ENCODE results near the gene SLC12A6.

Gene SLC12A6

DNA sequence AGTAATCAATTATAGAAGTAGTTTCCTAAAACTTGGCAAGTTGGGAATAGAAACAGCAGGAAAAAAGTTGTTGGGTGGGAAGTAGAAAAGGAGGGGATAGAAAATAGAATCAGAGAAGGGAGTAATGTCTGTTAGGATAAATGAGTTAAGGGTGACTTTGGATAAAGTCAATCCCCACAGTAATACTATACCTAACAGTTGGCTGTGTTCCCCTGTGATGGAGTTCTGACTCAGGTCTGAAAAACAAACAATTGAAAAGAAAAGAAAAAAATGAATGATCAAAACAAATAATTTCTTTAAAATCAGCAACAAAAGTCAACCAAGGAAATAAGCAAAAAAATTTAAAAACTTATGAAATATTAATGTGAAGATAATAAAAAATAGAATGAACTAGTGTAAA lies 62.4 kb downstream of the SLC12A6 start (continued):
- TF ChIP-seq, protein P1, sequence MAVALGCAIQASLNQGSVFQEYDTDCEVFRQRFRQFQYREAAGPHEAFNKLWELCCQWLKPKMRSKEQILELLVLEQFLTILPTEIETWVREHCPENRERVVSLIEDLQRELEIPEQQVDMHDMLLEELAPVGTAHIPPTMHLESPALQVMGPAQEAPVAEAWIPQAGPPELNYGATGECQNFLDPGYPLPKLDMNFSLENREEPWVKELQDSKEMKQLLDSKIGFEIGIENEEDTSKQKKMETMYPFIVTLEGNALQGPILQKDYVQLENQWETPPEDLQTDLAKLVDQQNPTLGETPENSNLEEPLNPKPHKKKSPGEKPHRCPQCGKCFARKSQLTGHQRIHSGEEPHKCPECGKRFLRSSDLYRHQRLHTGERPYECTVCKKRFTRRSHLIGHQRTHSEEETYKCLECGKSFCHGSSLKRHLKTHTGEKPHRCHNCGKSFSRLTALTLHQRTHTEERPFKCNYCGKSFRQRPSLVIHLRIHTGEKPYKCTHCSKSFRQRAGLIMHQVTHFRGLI (tag by site-specific recombination; IDR thresholded peaks at IDR 0.05): no peak

DNA sequence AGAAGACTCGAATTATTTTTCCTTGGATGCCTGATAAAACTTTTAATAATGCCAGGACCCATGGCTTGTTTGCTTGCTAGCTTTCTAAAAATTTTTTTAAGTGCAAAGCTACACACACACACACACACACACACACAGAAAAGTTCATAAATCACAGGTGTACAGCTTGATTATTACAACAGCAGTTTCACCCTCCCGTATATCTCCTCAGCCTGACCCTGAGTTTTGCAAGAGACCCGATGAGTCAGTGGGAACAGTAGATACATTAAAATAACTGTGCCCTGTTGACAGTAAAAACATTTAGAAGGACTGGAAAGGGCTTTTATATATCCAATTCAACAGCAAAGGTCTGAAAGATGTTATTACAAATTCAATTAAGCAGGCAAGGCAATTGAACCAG lies 66.1 kb downstream of the SLC12A6 start:
- CTCF ChIA-PET: no interaction called here
- H3K4me3 ChIP-seq (ENCODE audit: low read depth, low read length): no peak overlapping the region
- H3K4me1 ChIP-seq (ENCODE audit: control insufficient read depth, insufficient read depth, low read length): no peaks in the 10 kb centered on the region
- H3K36me3 ChIP-seq (ENCODE audit: control insufficient read depth in 2 of 2, insufficient read depth in 1 of 2, low read length in 2 of 2): no peaks in the 10 kb centered on the region
- no peak overlapping the region for H3K27ac ChIP-seq (ENCODE audit: extremely low read depth, low read depth, low read length)
- H3K9me3 ChIP-seq (ENCODE audit: control insufficient read depth, insufficient read depth, low read depth, low read length): no peaks in the 10 kb centered on the region
- POLR2A ChIA-PET: no interaction called here
- TF ChIP-seq ZNF341 (tag by site-specific recombination; IDR thresholded peaks at IDR 0.05; ENCODE audit: low read depth) (0 out of 2 replicates have a peak, but pooled peaks have one; percentile 34), KLF1 (tag by site-specific recombination; IDR thresholded peaks at IDR 0.05) (no peak)

DNA sequence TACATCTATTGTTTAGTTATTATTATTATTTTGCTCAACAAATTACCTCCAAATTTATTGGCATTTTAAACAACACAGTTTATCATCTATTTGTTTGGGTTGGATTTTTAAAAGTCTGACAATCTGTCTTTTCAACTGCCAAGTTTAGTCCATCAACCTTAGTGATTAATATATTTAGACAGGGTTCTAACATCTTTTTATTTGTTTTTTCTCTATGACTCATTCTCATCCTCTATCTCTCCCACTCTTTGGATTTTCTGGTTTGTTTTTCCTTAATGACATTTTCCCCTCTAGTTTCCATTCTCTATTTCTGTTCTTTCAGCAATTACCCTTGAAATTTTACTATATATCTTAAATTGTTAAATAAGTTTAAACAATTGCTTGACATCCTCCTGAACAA lies 70.8 kb downstream of the SLC12A6 start:
- no peaks in the 10 kb centered on the region for H3K9me3 ChIP-seq (ENCODE audit: control insufficient read depth, insufficient read depth, low read depth, low read length)
- no peak overlapping the region for H3K27ac ChIP-seq (ENCODE audit: extremely low read depth, low read depth, low read length)
- H3K4me1 ChIP-seq (ENCODE audit: control insufficient read depth, insufficient read depth, low read length): no peaks in the 10 kb centered on the region
- no peak overlapping the region for H3K4me3 ChIP-seq (ENCODE audit: low read depth, low read length)
- TF ChIP-seq YY2 (tag by site-specific recombination; IDR thresholded peaks at IDR 0.05) (no peak), ZNF843 (tag by site-specific recombination; IDR thresholded peaks at IDR 0.05) (no peak), ZNF571 (tag by site-specific recombination; IDR thresholded peaks at IDR 0.05) (no peak), RBAK (tag by site-specific recombination; IDR thresholded peaks at IDR 0.05) (no peak), TCF7L2 (IDR thresholded peaks at IDR 0.05; ENCODE audit: borderline replicate concordance, low read depth, low read length) (no peak), ZIC2 (tag by site-specific recombination; IDR thresholded peaks at IDR 0.05) (no peak), ZNF521 (tag by site-specific recombination; IDR thresholded peaks at IDR 0.05) (no peak), SCRT2 (tag by site-specific recombination; IDR thresholded peaks at IDR 0.05) (no peak), ZNF16 (tag by site-specific recombination; IDR thresholded peaks at IDR 0.05; ENCODE audit: low read depth) (no peak), ZNF24 (tag by site-specific recombination; IDR thresholded peaks at IDR 0.05) (no peak), ZNF274 (IDR thresholded peaks at IDR 0.05; ENCODE audit: low read length) (no peak), ZNF274 (tag by site-specific recombination; IDR thresholded peaks at IDR 0.05; ENCODE audit: borderline replicate concordance) (no peak), ZNF548 (tag by site-specific recombination; IDR thresholded peaks at IDR 0.05) (no peak)
- TF ChIP-seq, protein P2, sequence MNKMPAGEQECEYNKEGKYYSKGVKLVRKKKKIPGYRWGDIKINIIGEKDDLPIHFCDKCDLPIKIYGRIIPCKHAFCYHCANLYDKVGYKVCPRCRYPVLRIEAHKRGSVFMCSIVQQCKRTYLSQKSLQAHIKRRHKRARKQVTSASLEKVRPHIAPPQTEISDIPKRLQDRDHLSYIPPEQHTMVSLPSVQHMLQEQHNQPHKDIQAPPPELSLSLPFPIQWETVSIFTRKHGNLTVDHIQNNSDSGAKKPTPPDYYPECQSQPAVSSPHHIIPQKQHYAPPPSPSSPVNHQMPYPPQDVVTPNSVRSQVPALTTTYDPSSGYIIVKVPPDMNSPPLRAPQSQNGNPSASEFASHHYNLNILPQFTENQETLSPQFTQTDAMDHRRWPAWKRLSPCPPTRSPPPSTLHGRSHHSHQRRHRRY (tag by site-specific recombination; IDR thresholded peaks at IDR 0.05): no peak
- TF ChIP-seq, protein P3, sequence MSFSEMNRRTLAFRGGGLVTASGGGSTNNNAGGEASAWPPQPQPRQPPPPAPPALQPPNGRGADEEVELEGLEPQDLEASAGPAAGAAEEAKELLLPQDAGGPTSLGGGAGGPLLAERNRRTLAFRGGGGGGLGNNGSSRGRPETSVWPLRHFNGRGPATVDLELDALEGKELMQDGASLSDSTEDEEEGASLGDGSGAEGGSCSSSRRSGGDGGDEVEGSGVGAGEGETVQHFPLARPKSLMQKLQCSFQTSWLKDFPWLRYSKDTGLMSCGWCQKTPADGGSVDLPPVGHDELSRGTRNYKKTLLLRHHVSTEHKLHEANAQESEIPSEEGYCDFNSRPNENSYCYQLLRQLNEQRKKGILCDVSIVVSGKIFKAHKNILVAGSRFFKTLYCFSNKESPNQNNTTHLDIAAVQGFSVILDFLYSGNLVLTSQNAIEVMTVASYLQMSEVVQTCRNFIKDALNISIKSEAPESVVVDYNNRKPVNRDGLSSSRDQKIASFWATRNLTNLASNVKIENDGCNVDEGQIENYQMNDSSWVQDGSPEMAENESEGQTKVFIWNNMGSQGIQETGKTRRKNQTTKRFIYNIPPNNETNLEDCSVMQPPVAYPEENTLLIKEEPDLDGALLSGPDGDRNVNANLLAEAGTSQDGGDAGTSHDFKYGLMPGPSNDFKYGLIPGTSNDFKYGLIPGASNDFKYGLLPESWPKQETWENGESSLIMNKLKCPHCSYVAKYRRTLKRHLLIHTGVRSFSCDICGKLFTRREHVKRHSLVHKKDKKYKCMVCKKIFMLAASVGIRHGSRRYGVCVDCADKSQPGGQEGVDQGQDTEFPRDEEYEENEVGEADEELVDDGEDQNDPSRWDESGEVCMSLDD (tag by site-specific recombination; IDR thresholded peaks at IDR 0.05): no peak
- TF ChIP-seq, protein P4, sequence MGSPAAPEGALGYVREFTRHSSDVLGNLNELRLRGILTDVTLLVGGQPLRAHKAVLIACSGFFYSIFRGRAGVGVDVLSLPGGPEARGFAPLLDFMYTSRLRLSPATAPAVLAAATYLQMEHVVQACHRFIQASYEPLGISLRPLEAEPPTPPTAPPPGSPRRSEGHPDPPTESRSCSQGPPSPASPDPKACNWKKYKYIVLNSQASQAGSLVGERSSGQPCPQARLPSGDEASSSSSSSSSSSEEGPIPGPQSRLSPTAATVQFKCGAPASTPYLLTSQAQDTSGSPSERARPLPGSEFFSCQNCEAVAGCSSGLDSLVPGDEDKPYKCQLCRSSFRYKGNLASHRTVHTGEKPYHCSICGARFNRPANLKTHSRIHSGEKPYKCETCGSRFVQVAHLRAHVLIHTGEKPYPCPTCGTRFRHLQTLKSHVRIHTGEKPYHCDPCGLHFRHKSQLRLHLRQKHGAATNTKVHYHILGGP (tag by site-specific recombination; IDR thresholded peaks at IDR 0.05): no peak
- ChIA-PET POLR2A (no interaction called here), CTCF (no interaction called here)
- no peaks in the 10 kb centered on the region for H3K36me3 ChIP-seq (ENCODE audit: control insufficient read depth in 2 of 2, insufficient read depth in 1 of 2, low read length in 2 of 2)
